Effector memory CD4-positive, alpha-beta T cell (primary cell): ENCODE data around the gene SPC25.

Source experiments
- DNase-seq, 3 donors: peaks; one replicate each; pipeline ENCODE4 v3.0.0-alpha.2; 2020
- H3K27ac ChIP-seq: 2 replicates; pipeline ENCODE4 v1.7.0; 2013; ENCODE audit warnings: mild to moderate bottlenecking, low read length, moderate library complexity; ENCODE audit not compliant: insufficient read depth, poor library complexity, severe bottlenecking
- H3K27me3 ChIP-seq: replicated peaks from 2 replicates; pipeline ENCODE4 v1.7.0; 2013; ENCODE audit warnings: mild to moderate bottlenecking, low read length; ENCODE audit not compliant: insufficient read depth, control insufficient read depth, poor library complexity, severe bottlenecking
- H3K36me3 ChIP-seq: 2 replicates; pipeline ENCODE4 v1.7.0; 2013; ENCODE audit warnings: mild to moderate bottlenecking, low read length, moderate library complexity; ENCODE audit not compliant: control insufficient read depth, insufficient read depth
- H3K4me1 ChIP-seq: 2 replicates; pipeline ENCODE4 v1.7.0; 2013; ENCODE audit warnings: low read length, mild to moderate bottlenecking; ENCODE audit not compliant: control insufficient read depth, insufficient read depth, poor library complexity, severe bottlenecking
- H3K4me3 ChIP-seq: 2 replicates; pipeline ENCODE4 v1.7.0; 2013; ENCODE audit warnings: low read length, low read depth, mild to moderate bottlenecking; ENCODE audit not compliant: insufficient read depth, poor library complexity, severe bottlenecking
- H3K9me3 ChIP-seq: 2 replicates; pipeline ENCODE4 v1.7.0; 2013; ENCODE audit warnings: mild to moderate bottlenecking, low read length, moderate library complexity; ENCODE audit not compliant: control insufficient read depth

The SPC25 gene

DNA sequence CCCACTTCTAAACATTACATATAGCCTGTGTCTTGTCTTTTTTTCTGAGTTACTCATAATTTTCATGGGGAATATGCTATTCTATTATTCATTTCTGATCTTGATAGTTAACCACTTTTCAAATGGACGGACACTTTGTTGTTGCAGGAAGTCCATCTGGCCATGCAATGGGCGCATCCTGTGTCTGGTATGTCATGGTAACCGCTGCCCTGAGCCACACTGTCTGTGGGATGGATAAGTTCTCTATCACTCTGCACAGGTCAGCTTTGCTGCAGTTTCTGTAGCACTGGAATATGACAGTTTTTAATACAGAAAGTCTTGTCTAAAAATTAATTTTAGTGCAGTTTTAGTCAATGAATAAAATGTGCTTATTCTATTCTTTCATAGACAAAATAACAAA is 14.1 kb upstream of the SPC25 start:
- Histone ChIP-seq H3K27ac (no peak overlapping the region), H3K27me3 (no peaks in the 10 kb centered on the region), H3K4me3 (no peak overlapping the region)

DNA sequence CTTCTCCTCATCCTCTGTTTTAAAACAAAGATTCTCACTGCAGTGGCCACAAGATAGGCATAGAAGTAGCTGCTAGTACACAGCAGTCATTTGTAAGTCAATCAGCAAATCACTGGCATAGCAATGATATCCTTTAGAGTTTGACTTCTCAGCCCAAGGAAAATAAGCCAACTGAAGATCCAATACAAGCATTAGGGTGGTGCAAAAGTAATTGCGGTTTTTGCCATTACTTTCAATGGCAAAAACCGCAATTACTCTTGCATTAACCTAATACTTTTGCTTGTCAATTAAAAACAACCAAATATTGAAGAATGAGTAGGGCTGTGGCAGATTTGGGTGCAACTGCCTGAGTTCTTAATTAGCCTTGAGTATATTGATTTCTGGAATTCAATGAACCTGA is 13.7 kb upstream of the SPC25 start:
- no peaks in the 10 kb centered on the region for H3K36me3 ChIP-seq
- no peak overlapping the region for H3K4me3 ChIP-seq
- no peaks in the 10 kb centered on the region for H3K4me1 ChIP-seq
- H3K9me3 ChIP-seq, result no peaks in the 10 kb centered on the region
- DNase-seq, result no peak
- no peak overlapping the region for H3K27ac ChIP-seq
- no peaks in the 10 kb centered on the region for H3K27me3 ChIP-seq

More for the DNA sequence above, 14.1 kb upstream of the SPC25 start:
- Histone ChIP-seq H3K36me3 (no peaks in the 10 kb centered on the region), H3K4me1 (no peaks in the 10 kb centered on the region), H3K9me3 (no peaks in the 10 kb centered on the region)
- DNase-seq, result no peak

DNA sequence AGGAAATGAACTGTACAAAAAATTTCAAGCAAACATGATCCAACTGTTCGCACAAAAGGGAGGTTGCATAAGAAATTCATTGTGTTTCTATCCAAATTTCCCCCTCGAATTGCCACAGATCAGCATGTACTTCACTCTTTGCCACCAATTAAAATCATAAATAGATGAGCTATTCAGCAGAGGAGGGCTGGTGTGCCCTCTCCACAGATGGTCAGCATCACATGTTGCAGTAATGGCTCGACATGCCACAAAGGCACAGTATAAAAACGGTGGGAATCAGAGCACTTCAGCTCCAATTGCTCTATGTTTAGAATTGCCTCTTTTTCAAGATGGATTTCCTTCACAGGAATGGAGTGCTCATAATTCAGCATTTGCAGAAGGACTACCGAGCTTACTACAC is 10.8 kb upstream of the SPC25 start, which contains the start of gene G6PC2:
Gene G6PC2 (plus strand): TSS at position 289 of the 400 bp plus-strand sequence. CDS start 41 bp downstream, at position 330.
- H3K27ac ChIP-seq, result no peak within 1 kb of the TSS
- no peak within 1 kb of the TSS for H3K4me3 ChIP-seq
- H3K9me3 ChIP-seq, result no peaks in the 10 kb centered on the region
- no peaks in the 10 kb centered on the region for H3K36me3 ChIP-seq
- DNase-seq, result no peak
- H3K27me3 ChIP-seq, result no peaks in the 10 kb centered on the region
- no peaks in the 10 kb centered on the region for H3K4me1 ChIP-seq

GRCh38 chr2:168897449-168897848 is 7.2 kb upstream of the SPC25 start:
- Histone ChIP-seq H3K36me3 (no peaks in the 10 kb centered on the region), H3K4me3 (no peak overlapping the region), H3K27ac (no peak overlapping the region), H3K4me1 (no peaks in the 10 kb centered on the region), H3K9me3 (no peaks in the 10 kb centered on the region), H3K27me3 (no peaks in the 10 kb centered on the region)
- DNase-seq, result no peak

GRCh38 chr2:168896783-168897182 is 6.6 kb upstream of the SPC25 start:
- no peak overlapping the region for H3K4me3 ChIP-seq
- H3K9me3 ChIP-seq, result no peaks in the 10 kb centered on the region
- H3K36me3 ChIP-seq, result no peaks in the 10 kb centered on the region
- DNase-seq, result no peak
- H3K27ac ChIP-seq, result no peak overlapping the region
- no peaks in the 10 kb centered on the region for H3K27me3 ChIP-seq
- H3K4me1 ChIP-seq, result no peaks in the 10 kb centered on the region

DNA sequence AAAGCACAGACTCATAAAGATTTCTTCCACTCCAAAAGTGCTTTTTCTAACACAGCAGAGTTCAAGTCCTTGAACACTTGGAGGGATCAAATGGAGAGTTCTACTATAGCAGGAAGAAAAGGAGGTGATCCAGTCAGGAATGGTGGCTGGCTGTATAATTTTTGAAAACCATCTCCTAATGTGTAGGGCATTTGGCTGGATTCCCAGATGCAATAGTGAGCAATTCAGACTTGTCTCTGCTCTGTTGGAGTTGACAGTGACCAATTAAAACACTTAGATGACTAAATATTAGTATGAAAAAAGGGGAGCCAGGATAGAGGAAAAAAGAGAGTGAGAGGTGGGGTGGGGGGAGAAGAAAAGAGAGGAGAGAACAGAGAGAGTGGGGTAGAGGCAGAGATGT is 5.5 kb upstream of the SPC25 start:
- Histone ChIP-seq H3K9me3 (no peaks in the 10 kb centered on the region), H3K4me1 (no peaks in the 10 kb centered on the region), H3K27me3 (no peaks in the 10 kb centered on the region), H3K36me3 (no peaks in the 10 kb centered on the region), H3K27ac (no peak overlapping the region), H3K4me3 (no peak overlapping the region)
- DNase-seq, result no peak

GRCh38 chr2:168894720-168895119 is 4.5 kb upstream of the SPC25 start:
- no peak overlapping the region for H3K4me3 ChIP-seq
- H3K27me3 ChIP-seq, result no peaks in the 10 kb centered on the region
- H3K4me1 ChIP-seq, result peaks cover 4% of the 10 kb centered on the region
- no peaks in the 10 kb centered on the region for H3K9me3 ChIP-seq
- DNase-seq, result no peak
- H3K27ac ChIP-seq, result no peak overlapping the region
- H3K36me3 ChIP-seq, result no peaks in the 10 kb centered on the region

DNA sequence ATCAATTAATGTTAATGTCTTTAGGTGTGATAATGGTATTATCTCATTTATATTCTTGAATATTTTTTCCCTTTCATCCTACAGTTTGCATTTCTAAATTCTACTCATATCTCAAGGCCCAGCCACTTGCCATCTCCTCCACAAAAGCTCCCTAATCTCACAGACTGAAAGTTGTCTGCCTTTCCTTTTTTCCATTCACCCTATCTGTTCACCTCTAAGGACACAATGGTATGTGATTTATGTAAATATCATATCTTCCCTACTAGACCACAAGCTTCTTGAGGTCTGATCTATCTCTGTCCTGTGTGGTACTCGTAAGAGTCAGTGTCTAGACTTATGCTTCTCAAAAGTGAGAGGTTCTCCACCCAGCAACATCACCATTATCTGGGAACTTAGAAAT is 3.9 kb upstream of the SPC25 start:
- H3K27ac ChIP-seq, result no peak overlapping the region
- DNase-seq, result no peak
- no peaks in the 10 kb centered on the region for H3K27me3 ChIP-seq
- peaks cover 4% of the 10 kb centered on the region for H3K4me1 ChIP-seq
- H3K9me3 ChIP-seq, result no peaks in the 10 kb centered on the region
- no peak overlapping the region for H3K4me3 ChIP-seq
- no peaks in the 10 kb centered on the region for H3K36me3 ChIP-seq

DNA sequence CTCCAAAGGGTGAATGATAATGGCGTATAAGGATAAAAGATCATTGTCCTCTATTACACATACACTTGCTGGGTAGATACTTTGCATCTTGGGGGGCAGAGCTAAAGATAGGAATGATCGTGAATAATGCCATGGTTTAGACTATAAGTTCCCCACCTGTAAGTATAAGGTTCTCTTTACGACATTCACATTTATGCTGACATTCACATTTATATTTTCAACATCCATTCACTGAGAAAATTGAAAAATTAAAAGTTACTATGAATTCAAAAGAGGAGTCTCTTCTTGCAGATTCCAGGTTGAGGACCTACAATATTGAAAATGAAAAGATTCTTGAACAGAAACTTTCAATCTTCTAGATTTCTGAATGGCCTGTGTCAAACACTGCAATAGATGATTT is 2.1 kb upstream of the SPC25 start:
- no peak for DNase-seq
- Histone ChIP-seq H3K36me3 (no peaks in the 10 kb centered on the region), H3K9me3 (no peaks in the 10 kb centered on the region), H3K27ac (no peak overlapping the region), H3K27me3 (no peaks in the 10 kb centered on the region), H3K4me3 (no peak overlapping the region), H3K4me1 (peaks cover 4% of the 10 kb centered on the region)

- peaks cover 4% of the 10 kb centered on the region for H3K4me1 ChIP-seq
- no peak overlapping the region for H3K27ac ChIP-seq
- no peaks in the 10 kb centered on the region for H3K36me3 ChIP-seq
- H3K4me3 ChIP-seq, result peak overlapping the region; percentile 65
- no peaks in the 10 kb centered on the region for H3K9me3 ChIP-seq
- no peaks in the 10 kb centered on the region for H3K27me3 ChIP-seq
- DNase-seq, result no peak
Observed at GRCh38 chr2:168889635-168890005, 610 bp downstream of the SPC25 start.

- no peak for DNase-seq
- Histone ChIP-seq H3K27me3 (no peaks in the 10 kb centered on the region), H3K27ac (no peak overlapping the region), H3K36me3 (no peaks in the 10 kb centered on the region), H3K4me3 (no peak overlapping the region), H3K4me1 (peaks cover 3% of the 10 kb centered on the region), H3K9me3 (no peaks in the 10 kb centered on the region)
Observed at GRCh38 chr2:168884975-168885374, 5.3 kb downstream of the SPC25 start.
